ENCODE results near the gene TAF15.

Gene TAF15

DNA sequence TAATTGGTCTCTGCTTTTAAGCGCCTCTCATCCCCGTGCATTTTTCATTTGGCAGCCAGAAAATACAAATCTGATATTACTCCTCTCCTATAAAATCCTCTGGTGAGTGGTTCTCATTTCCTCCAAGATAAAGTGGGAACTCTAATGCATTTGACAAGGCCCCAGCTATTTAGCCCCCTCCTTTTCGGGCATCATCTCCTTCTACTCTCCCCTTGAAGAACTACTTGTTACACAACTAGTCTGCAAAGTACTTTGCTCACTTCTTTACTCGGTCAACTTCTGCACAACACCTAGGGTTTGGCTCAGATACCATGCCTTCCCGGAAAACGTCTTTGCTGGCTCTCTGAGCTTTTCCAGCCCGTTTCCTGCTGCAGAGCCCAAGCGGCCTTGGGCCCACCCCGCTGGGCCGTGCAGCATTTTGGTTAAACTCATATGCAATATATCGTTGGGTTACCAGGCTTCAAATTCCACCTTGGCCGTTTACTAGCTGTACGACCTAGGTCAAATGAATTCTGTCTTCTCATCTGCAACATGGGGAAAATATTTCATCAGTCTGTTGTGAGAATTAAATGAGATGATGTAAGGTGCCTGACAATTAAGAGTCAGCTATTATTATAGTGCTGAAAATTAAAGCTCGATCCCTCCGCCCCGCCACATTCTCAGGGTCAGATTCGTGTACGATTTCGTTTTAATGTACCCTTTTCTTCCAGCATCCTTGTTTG, 883 bp upstream of the TAF15 start:
- Histone ChIP-seq H3K4me3 (ENCODE audit: low read length) (peak overlapping the region; percentile 48), H3K9me3 (ENCODE audit: control insufficient read depth, low read length) (no peaks in the 10 kb centered on the region), H3K27me3 (ENCODE audit: control insufficient read depth, insufficient read depth, low read length) (no peaks in the 10 kb centered on the region), H3K36me3 (ENCODE audit: control insufficient read depth, insufficient read depth, low read length) (no peaks in the 10 kb centered on the region), H3K4me1 (ENCODE audit: control insufficient read depth, insufficient read depth, low read length) (peaks cover 15% of the 10 kb centered on the region), H3K9ac (ENCODE audit: low read length) (peak overlapping the region; percentile 81)

DNA sequence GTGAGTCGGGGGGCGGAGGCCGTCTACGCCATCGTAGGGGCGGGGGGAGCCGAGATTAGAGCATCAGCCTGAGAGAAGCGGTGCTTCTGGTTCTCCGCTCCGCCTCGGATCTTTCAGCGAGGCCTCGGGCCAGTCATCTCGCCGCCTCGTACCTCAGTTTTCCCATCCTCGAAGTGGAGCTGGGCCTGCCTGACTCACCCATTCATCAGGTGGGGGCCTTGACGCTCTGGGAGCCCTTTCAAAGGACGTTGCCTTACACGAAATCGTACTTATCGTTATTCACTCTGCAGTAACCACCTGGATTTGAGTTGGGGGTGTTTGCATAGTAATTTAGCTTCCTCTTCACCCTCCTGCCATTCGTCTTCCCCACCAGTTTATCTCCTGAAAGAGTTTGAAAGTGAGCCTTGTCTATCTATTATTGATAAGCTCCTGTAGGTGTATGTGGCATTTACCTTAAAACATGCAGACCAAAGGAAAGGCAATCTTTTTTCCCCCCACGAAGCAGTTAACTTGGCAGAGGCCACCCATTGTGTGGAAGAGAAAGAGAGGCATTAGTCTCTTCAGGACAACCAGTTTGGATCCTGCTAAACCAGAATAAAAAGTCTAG, 674 bp downstream of the TAF15 start:
- Histone ChIP-seq H3K4me1 (ENCODE audit: control insufficient read depth, insufficient read depth, low read length) (peaks cover 15% of the 10 kb centered on the region), H3K9ac (ENCODE audit: low read length) (peak overlapping the region; percentile 81), H3K9me3 (ENCODE audit: control insufficient read depth, low read length) (no peaks in the 10 kb centered on the region), H3K4me3 (ENCODE audit: low read length) (peak overlapping the region; percentile 52), H3K36me3 (ENCODE audit: control insufficient read depth, insufficient read depth, low read length) (no peaks in the 10 kb centered on the region), H3K27me3 (ENCODE audit: control insufficient read depth, insufficient read depth, low read length) (no peaks in the 10 kb centered on the region)

DNA sequence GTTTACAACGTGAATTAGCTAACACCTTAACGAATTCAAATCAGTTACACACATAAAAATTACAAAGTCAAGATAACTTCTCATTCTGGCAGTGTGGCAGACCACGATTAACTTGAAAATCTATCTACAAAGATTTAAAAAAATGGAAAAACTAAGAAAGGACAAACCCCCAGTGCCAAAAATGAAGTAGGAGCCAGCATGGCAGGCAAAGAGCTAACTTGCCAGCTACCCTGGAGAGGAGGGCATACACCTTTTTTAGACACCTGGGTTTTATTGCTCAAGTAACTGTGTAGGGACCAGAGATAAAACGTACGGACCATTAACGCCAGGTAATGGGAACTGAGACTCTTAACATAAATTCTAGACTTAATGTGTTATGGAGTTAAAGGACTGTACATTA, 2.5 kb downstream of the TAF15 start:
- H3K9me3 ChIP-seq (ENCODE audit: control insufficient read depth, low read length), result no peaks in the 10 kb centered on the region
- H3K36me3 ChIP-seq (ENCODE audit: control insufficient read depth, insufficient read depth, low read length), result no peaks in the 10 kb centered on the region
- no peak overlapping the region for H3K4me3 ChIP-seq (ENCODE audit: low read length)
- H3K9ac ChIP-seq (ENCODE audit: low read length), result no peak overlapping the region
- peaks cover 15% of the 10 kb centered on the region for H3K4me1 ChIP-seq (ENCODE audit: control insufficient read depth, insufficient read depth, low read length)
- H3K27me3 ChIP-seq (ENCODE audit: control insufficient read depth, insufficient read depth, low read length), result no peaks in the 10 kb centered on the region

DNA sequence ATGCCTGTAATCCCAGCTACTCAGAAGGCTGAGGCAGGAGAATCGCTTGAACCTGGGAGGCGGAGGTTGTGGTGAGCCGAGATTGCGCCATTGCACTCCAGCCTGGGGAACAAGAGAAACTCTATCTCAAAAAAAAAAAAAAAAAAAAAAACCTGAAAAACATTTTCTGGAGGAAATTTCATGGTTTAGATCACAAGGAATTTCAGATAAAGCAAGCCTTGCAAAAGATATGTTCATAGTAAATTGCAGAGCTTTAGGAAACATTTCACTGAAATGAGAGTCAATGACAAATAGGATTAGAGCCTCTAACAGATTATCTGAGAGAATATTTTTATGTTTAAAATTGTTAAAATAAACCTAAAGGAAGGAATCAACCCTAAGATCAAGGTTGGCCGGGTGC, 3.2 kb downstream of the TAF15 start:
- H3K9ac ChIP-seq (ENCODE audit: low read length), result no peak overlapping the region
- no peaks in the 10 kb centered on the region for H3K9me3 ChIP-seq (ENCODE audit: control insufficient read depth, low read length)
- peaks cover 16% of the 10 kb centered on the region for H3K4me1 ChIP-seq (ENCODE audit: control insufficient read depth, insufficient read depth, low read length)
- no peaks in the 10 kb centered on the region for H3K36me3 ChIP-seq (ENCODE audit: control insufficient read depth, insufficient read depth, low read length)
- H3K4me3 ChIP-seq (ENCODE audit: low read length), result no peak overlapping the region
- no peaks in the 10 kb centered on the region for H3K27me3 ChIP-seq (ENCODE audit: control insufficient read depth, insufficient read depth, low read length)

DNA sequence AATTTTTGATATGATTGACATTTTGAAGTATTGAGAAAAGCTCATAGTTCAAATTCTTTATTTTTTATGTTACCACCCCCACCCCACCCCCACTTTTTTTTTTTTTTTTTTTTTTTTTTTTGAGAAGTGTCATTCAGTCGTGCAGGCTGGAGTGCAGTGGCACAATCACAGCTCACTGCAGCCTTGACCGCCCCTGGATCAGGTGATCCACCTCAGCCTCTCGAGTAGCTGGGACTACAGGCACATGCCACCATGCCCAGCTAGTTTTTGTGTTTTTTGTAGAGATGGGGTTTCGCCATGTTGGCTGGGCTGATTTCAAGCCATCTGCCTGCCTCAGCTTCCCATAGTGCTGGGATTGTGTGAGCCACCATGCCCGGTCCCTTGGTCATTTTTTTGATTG, 7.4 kb downstream of the TAF15 start:
- Histone ChIP-seq H3K4me1 (ENCODE audit: control insufficient read depth, insufficient read depth, low read length) (peaks cover 4% of the 10 kb centered on the region), H3K9ac (ENCODE audit: low read length) (no peak overlapping the region), H3K4me3 (ENCODE audit: low read length) (no peak overlapping the region), H3K9me3 (ENCODE audit: control insufficient read depth, low read length) (no peaks in the 10 kb centered on the region), H3K27me3 (ENCODE audit: control insufficient read depth, insufficient read depth, low read length) (no peaks in the 10 kb centered on the region), H3K36me3 (ENCODE audit: control insufficient read depth, insufficient read depth, low read length) (no peaks in the 10 kb centered on the region)

DNA sequence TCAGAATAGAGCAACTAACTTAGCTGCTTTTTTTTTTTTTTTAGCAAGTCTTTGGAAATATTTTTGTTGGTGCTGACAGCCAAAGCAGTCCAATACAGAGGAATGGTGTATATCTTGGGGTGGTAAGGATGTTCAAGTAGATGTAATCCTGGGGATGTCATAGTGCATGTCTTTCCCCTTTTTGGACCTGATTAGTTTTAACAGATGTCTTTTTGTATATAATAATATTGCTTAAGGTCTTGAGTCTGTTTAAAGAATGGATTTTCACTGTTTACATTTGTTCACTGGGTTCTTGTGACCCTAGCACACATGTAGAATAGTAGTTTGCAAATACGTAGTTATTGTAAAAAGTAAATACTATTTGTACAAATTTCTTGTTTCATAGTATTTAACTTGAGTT, 7.9 kb downstream of the TAF15 start:
- Histone ChIP-seq H3K4me3 (ENCODE audit: low read length) (no peak overlapping the region), H3K27me3 (ENCODE audit: control insufficient read depth, insufficient read depth, low read length) (no peaks in the 10 kb centered on the region), H3K4me1 (ENCODE audit: control insufficient read depth, insufficient read depth, low read length) (peaks cover 4% of the 10 kb centered on the region), H3K9me3 (ENCODE audit: control insufficient read depth, low read length) (no peaks in the 10 kb centered on the region), H3K9ac (ENCODE audit: low read length) (no peak overlapping the region), H3K36me3 (ENCODE audit: control insufficient read depth, insufficient read depth, low read length) (no peaks in the 10 kb centered on the region)

DNA sequence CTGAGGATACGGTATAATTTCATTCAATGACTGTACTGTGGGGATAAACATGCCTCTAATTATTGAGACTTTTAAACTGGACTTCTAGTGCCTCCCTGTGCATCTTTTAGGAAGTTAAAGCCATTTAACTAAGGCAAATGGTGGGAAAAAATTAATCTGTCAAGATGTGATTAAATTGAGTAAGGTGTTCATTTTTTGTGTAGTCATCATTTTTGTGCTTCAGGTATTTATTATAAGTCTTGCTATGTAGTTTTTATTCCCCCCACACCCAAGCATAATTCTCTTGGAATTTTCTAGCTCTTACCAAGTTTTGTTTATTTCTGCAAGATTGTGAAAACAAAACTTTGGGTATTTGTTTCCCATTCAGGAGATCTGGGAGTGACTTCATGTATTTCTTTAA, 10.2 kb downstream of the TAF15 start:
- Histone ChIP-seq H3K4me3 (ENCODE audit: low read length) (no peak overlapping the region), H3K27me3 (ENCODE audit: control insufficient read depth, insufficient read depth, low read length) (no peaks in the 10 kb centered on the region), H3K36me3 (ENCODE audit: control insufficient read depth, insufficient read depth, low read length) (no peaks in the 10 kb centered on the region)

DNA sequence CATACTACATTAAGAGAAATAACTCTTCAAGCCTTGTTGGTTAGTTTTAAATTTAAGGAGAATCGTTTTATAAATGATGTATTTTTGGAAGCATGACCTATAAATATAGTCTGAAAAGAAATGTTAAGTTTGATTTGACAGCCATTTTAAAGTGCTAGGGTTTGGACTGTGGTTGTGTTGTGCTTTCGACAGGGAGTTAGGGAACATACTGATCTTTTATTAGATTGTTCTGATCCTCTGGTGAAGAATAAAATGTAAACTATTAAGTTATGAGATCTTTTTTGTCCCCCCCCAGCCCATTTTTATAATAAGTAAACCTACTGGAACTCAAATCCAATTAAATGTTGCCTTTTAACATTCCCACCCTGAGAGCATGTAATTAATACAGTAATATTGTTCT, 12.0 kb downstream of the TAF15 start:
- H3K27me3 ChIP-seq (ENCODE audit: control insufficient read depth, insufficient read depth, low read length), result no peaks in the 10 kb centered on the region
- peaks cover 4% of the 10 kb centered on the region for H3K4me1 ChIP-seq (ENCODE audit: control insufficient read depth, insufficient read depth, low read length)
- no peaks in the 10 kb centered on the region for H3K36me3 ChIP-seq (ENCODE audit: control insufficient read depth, insufficient read depth, low read length)
- no peak overlapping the region for H3K4me3 ChIP-seq (ENCODE audit: low read length)
- no peaks in the 10 kb centered on the region for H3K9me3 ChIP-seq (ENCODE audit: control insufficient read depth, low read length)
- no peak overlapping the region for H3K9ac ChIP-seq (ENCODE audit: low read length)

More for the DNA sequence above, 10.2 kb downstream of the TAF15 start:
- H3K9ac ChIP-seq (ENCODE audit: low read length), result no peak overlapping the region
- H3K9me3 ChIP-seq (ENCODE audit: control insufficient read depth, low read length), result no peaks in the 10 kb centered on the region
- peaks cover 4% of the 10 kb centered on the region for H3K4me1 ChIP-seq (ENCODE audit: control insufficient read depth, insufficient read depth, low read length)

DNA sequence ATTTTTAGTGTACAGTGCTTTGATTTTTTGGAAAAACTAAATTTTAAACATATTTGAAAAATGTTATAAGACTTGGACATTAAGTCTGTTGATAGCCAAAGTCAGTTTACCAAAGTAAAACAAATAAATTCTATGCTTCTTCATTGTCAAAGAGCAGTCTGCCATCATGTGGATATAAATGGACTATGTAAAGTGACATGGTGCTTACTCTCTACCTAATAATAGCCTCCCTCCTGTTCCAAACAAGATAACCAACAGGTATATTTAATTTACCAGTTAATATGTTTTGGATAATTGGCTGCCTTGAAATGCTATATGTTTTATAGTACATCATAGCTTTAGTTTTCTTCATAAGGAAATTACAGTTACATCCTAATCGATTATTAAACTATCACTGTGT, 15.9 kb downstream of the TAF15 start:
- Histone ChIP-seq H3K4me3 (ENCODE audit: low read length) (no peak overlapping the region), H3K4me1 (ENCODE audit: control insufficient read depth, insufficient read depth, low read length) (no peaks in the 10 kb centered on the region), H3K9me3 (ENCODE audit: control insufficient read depth, low read length) (no peaks in the 10 kb centered on the region), H3K27me3 (ENCODE audit: control insufficient read depth, insufficient read depth, low read length) (no peaks in the 10 kb centered on the region), H3K9ac (ENCODE audit: low read length) (no peak overlapping the region), H3K36me3 (ENCODE audit: control insufficient read depth, insufficient read depth, low read length) (no peaks in the 10 kb centered on the region)

DNA sequence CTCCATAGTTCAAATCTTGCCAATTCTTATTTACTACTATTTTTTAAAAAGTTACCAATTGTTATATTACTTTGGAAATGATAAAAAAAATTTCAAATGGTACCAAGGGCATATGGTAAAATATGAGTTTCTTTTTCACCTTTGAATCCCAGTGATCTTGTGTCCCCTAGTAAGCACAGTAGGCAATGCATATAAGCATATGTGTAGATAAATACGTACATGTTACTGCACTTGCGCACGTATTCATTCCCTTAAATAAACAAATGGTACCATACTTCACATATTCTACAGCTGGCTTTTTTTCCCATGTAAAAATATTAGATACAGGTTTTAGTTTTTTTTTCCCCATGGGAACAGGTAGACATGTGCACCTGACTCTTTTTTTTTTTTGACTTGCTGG, 31.8 kb downstream of the TAF15 start:
- no peaks in the 10 kb centered on the region for H3K9me3 ChIP-seq (ENCODE audit: control insufficient read depth, low read length)
- no peak overlapping the region for H3K9ac ChIP-seq (ENCODE audit: low read length)
- H3K27me3 ChIP-seq (ENCODE audit: control insufficient read depth, insufficient read depth, low read length), result no peaks in the 10 kb centered on the region
- no peaks in the 10 kb centered on the region for H3K4me1 ChIP-seq (ENCODE audit: control insufficient read depth, insufficient read depth, low read length)
- H3K36me3 ChIP-seq (ENCODE audit: control insufficient read depth, insufficient read depth, low read length), result no peaks in the 10 kb centered on the region
- H3K4me3 ChIP-seq (ENCODE audit: low read length), result no peak overlapping the region

DNA sequence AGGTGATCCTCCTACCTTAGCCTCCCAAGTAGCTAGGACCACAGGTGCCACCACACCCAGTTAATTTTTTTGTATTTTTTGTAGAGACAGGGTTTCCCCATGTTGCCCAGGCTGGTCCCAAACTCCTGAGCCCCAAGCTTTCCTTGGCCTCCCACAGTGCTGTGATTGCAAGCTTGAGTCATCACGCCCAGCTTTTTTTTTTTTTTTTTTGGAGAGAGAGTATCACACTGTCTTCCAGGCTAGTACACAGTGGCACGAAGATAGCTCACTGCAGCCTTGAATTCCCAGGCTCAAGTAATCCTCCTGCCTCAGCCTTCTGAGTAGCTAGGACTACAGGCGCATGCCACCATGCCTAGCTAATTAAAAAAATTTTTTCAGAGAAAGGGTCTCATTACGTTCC, 32.2 kb downstream of the TAF15 start:
- Histone ChIP-seq H3K36me3 (ENCODE audit: control insufficient read depth, insufficient read depth, low read length) (no peaks in the 10 kb centered on the region), H3K9me3 (ENCODE audit: control insufficient read depth, low read length) (no peaks in the 10 kb centered on the region), H3K27me3 (ENCODE audit: control insufficient read depth, insufficient read depth, low read length) (no peaks in the 10 kb centered on the region), H3K9ac (ENCODE audit: low read length) (no peak overlapping the region), H3K4me3 (ENCODE audit: low read length) (no peak overlapping the region), H3K4me1 (ENCODE audit: control insufficient read depth, insufficient read depth, low read length) (no peaks in the 10 kb centered on the region)

DNA sequence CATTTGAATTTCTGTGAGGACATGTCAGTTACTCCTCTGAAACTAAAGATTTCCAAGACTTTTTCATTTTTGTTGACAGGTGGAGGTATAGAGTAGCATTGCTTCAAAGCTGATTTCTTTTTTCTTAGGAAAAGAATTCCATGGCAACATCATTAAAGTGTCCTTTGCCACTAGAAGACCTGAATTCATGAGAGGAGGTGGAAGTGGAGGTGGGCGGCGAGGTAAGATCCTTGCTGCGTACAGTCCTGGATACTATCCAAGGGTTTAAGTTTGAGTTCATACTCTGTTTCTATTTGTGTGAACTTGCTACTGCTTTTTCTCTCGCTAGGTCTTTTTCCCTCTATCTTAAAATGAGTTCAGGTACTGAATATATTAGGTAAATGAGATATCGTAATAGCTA, 33.0 kb downstream of the TAF15 start:
- Histone ChIP-seq H3K4me3 (ENCODE audit: low read length) (no peak overlapping the region), H3K36me3 (ENCODE audit: control insufficient read depth, insufficient read depth, low read length) (no peaks in the 10 kb centered on the region), H3K4me1 (ENCODE audit: control insufficient read depth, insufficient read depth, low read length) (no peaks in the 10 kb centered on the region), H3K27me3 (ENCODE audit: control insufficient read depth, insufficient read depth, low read length) (no peaks in the 10 kb centered on the region), H3K9ac (ENCODE audit: low read length) (no peak overlapping the region), H3K9me3 (ENCODE audit: control insufficient read depth, low read length) (no peaks in the 10 kb centered on the region)
